HEK293 (cell line): ENCODE data around the gene ZNF728.
"Not testable (repeated sequence)": the region's sequence is repeated elsewhere in the genome, so short reads cannot be mapped to it uniquely, and the experiment has no call there.

Experiments used
- TF ChIP-seq, protein P1 (sequence below): fragments of 450-650 bp; formaldehyde crosslinking; IDR thresholded peaks from 2 replicates; pipeline ENCODE4 v1.5.1; 2016; ENCODE audit warnings: missing biosample characterization, missing genetic modification characterization, low read depth
- TF ChIP-seq, protein P2 (sequence below): fragments of 450-650 bp; formaldehyde crosslinking; IDR thresholded peaks from 2 replicates; pipeline ENCODE4 v1.5.1; 2016; ENCODE audit warnings: missing biosample characterization, missing genetic modification characterization

DNA sequence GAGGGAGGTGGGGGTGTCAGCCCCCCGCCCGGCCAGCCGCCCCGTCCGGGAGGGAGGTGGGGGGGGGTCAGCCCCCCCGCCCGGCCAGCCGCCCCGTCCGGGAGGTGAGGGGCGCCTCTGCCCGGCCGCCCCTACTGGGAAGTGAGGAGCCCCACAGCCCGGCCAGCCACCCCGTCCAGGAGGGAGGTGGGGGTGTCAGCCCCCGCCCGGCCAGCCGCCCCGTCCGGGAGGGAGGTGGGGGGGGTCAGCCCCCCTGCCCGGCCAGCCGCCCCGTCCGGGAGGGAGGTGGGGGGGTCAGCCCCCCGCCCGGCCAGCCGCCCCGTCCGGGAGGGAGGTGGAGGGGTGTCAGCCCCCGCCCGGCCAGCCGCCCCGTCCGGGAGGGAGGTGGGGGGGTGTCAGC lies 75.4 kb downstream of the ZNF728 start:
- TF ChIP-seq, protein P1, sequence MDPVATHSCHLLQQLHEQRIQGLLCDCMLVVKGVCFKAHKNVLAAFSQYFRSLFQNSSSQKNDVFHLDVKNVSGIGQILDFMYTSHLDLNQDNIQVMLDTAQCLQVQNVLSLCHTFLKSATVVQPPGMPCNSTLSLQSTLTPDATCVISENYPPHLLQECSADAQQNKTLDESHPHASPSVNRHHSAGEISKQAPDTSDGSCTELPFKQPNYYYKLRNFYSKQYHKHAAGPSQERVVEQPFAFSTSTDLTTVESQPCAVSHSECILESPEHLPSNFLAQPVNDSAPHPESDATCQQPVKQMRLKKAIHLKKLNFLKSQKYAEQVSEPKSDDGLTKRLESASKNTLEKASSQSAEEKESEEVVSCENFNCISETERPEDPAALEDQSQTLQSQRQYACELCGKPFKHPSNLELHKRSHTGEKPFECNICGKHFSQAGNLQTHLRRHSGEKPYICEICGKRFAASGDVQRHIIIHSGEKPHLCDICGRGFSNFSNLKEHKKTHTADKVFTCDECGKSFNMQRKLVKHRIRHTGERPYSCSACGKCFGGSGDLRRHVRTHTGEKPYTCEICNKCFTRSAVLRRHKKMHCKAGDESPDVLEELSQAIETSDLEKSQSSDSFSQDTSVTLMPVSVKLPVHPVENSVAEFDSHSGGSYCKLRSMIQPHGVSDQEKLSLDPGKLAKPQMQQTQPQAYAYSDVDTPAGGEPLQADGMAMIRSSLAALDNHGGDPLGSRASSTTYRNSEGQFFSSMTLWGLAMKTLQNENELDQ, result not testable (repeated sequence)
- TF ChIP-seq, protein P2, sequence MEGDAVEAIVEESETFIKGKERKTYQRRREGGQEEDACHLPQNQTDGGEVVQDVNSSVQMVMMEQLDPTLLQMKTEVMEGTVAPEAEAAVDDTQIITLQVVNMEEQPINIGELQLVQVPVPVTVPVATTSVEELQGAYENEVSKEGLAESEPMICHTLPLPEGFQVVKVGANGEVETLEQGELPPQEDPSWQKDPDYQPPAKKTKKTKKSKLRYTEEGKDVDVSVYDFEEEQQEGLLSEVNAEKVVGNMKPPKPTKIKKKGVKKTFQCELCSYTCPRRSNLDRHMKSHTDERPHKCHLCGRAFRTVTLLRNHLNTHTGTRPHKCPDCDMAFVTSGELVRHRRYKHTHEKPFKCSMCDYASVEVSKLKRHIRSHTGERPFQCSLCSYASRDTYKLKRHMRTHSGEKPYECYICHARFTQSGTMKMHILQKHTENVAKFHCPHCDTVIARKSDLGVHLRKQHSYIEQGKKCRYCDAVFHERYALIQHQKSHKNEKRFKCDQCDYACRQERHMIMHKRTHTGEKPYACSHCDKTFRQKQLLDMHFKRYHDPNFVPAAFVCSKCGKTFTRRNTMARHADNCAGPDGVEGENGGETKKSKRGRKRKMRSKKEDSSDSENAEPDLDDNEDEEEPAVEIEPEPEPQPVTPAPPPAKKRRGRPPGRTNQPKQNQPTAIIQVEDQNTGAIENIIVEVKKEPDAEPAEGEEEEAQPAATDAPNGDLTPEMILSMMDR (tag by site-specific recombination), result not testable (repeated sequence)
